Upper lobe of right lung (tissue), 1 donor: Measurements from ENCODE around the gene SLC45A3. TPM values are rescaled to one million over a fixed set of nuclear protein-coding genes. Genes with fewer than 3 reads are reported as not detected.
A peak's percentile ranks its signal among the peaks of the same experiment; 100 is the strongest.

Source experiments
- ATAC-seq: fragments of 200-7000 bp; cut with Tn5 transposase; one replicate; pipeline ENCODE4 v1.9.1; 2020; ENCODE audit warnings: mild to moderate bottlenecking, moderate library complexity
- DNase-seq: peaks from one replicate; pipeline ENCODE4 v3.0.0-alpha.2; 2020
- H3K27ac ChIP-seq: fragments of 200-600 bp; one replicate; pipeline ENCODE4 v1.8.0; 2022
- H3K27me3 ChIP-seq: fragments of 200-600 bp; one replicate; pipeline ENCODE4 v1.8.0; 2022; ENCODE audit warnings: mild to moderate bottlenecking
- H3K36me3 ChIP-seq: fragments of 200-600 bp; one replicate; pipeline ENCODE4 v1.8.0; 2022
- H3K4me1 ChIP-seq: fragments of 200-600 bp; one replicate; pipeline ENCODE4 v1.8.0; 2022
- H3K4me3 ChIP-seq: fragments of 200-600 bp; one replicate; pipeline ENCODE4 v1.8.0; 2022; ENCODE audit warnings: mild to moderate bottlenecking
- H3K9me3 ChIP-seq: fragments of 200-600 bp; one replicate; pipeline ENCODE4 v1.8.0; 2022
- intact Hi-C: fragments of 100-400 bp; cut with DNase I; formaldehyde crosslinking; loops from one replicate; pipeline ENCODE4 v1.11.0; 2022
- total RNA-seq: library from RNA; stranded (reverse); fragmentation: NEBNext Ultra II Directional; extraction: Animal tissue kit (Norgen Biotek cat#: 25700); gene quantifications from one replicate; pipeline ENCODE4 v1.2.1, GENCODE V29; 2021
- TF ChIP-seq, protein P1 (sequence below): fragments of 200-600 bp; IDR thresholded peaks from one replicate; pipeline ENCODE4 v1.8.0; 2022; ENCODE audit warnings: antibody characterized with exemption
- donor health status: DM: no; HTN: yes; CAD: no; lungs with severe emphysema.

The SLC45A3 gene
- total RNA-seq, 1 donor from 2014 or later, result 8.6 TPM

DNA sequence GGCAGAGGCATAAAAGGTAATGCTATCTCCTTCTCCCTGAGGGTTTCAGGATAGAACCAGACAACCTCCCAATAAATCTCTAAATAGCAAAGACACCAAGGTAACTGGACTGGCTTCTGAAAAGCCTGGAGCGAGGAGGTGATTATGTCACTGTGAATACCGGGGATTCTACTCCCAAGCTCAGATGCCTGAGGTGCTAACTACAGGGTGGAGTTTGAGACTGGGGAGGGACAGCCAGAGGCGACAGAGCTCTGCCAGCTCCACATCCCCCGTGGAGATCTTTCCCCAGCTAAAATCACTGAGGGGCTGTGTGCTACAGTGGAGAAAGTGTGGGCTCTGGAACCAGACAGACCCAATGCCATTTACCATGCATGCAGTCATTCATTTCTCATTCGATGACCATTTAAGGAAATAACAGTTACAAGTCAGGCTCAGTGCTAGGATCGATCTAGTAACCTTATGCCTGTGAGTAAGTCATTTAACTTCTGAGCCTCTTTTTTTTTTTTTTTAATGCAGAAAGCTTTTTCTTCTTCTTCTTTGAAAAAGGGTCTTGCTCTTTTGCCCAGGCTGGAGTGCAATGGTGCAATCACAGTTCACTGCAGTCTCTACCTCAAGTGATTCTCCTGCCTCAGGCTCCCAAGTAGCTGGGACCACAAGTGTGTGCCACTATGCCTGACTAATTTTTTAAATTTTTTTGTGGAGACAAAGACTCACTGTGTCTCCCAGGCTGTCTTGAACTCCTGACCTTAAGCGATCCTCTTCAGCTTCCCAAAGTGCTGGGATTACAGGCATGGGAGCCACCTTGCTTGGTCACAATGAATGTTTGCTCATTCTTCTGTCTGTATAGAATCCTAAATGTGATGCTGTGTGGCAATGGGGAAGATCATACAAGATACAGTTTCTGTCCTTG is 8.1 kb upstream of the SLC45A3 start:
- Histone ChIP-seq H3K27ac (no peak overlapping the region), H3K36me3 (no peaks in the 10 kb centered on the region), H3K4me3 (no peak overlapping the region), H3K9me3 (no peaks in the 10 kb centered on the region), H3K27me3 (no peaks in the 10 kb centered on the region), H3K4me1 (no peaks in the 10 kb centered on the region)
- no peak for ATAC-seq
- peak; percentile 18 for DNase-seq
- TF ChIP-seq, protein P1, sequence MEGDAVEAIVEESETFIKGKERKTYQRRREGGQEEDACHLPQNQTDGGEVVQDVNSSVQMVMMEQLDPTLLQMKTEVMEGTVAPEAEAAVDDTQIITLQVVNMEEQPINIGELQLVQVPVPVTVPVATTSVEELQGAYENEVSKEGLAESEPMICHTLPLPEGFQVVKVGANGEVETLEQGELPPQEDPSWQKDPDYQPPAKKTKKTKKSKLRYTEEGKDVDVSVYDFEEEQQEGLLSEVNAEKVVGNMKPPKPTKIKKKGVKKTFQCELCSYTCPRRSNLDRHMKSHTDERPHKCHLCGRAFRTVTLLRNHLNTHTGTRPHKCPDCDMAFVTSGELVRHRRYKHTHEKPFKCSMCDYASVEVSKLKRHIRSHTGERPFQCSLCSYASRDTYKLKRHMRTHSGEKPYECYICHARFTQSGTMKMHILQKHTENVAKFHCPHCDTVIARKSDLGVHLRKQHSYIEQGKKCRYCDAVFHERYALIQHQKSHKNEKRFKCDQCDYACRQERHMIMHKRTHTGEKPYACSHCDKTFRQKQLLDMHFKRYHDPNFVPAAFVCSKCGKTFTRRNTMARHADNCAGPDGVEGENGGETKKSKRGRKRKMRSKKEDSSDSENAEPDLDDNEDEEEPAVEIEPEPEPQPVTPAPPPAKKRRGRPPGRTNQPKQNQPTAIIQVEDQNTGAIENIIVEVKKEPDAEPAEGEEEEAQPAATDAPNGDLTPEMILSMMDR, result no peak
- intact Hi-C loops, result no loop called here

DNA sequence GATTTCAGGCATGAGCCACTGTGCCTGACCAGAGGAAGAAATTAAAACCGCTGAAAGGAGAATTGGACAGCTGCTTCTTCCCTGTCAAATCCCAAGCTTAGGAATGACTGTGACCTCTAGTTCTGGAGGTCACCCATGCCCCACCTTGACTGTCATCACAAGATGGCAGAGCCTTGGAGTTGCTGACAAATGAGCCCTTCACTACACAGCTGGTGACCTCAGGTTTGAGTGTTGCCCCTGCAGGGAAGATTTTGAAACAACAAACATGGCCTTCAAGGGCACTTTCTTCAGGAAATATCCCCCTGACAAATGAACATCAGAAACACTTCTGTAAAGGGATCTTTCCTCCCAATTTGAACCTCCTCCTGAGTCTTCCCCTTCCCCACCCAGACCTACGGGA is 6.9 kb upstream of the SLC45A3 start:
- no peak overlapping the region for H3K27ac ChIP-seq
- no peaks in the 10 kb centered on the region for H3K36me3 ChIP-seq
- H3K9me3 ChIP-seq, result no peaks in the 10 kb centered on the region
- intact Hi-C loops, result no loop called here
- H3K4me1 ChIP-seq, result no peaks in the 10 kb centered on the region
- ATAC-seq, result no peak
- TF ChIP-seq, protein P1, result no peak
- DNase-seq, result peak; percentile 1
- H3K27me3 ChIP-seq, result no peaks in the 10 kb centered on the region
- H3K4me3 ChIP-seq, result no peak overlapping the region

DNA sequence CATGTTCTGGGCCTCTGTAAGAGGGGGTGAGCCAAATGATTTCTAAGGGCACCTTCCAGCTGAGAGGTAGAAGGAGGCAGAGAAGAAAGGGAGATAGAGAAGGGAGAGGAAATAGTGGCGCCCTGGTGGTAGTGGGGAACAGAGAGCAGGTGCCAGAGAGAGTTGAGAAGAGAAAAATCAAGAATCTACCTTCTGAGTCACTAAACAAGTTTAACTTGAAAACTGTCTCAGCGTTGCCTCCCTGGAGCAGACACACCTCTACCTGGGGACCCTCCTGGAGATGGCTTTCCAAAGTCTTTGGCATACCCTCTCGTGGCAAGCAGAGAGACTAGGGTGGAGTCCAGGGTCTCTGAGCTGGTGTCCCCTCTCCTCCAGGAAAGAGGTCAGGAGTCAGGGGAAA is 1.1 kb upstream of the SLC45A3 start:
- DNase-seq (no peak), ATAC-seq (no peak)
- no peak overlapping the region for H3K4me3 ChIP-seq
- no peaks in the 10 kb centered on the region for H3K27me3 ChIP-seq
- no peaks in the 10 kb centered on the region for H3K9me3 ChIP-seq
- intact Hi-C loops, result no loop called here
- TF ChIP-seq, protein P1, result no peak
- no peaks in the 10 kb centered on the region for H3K36me3 ChIP-seq
- H3K4me1 ChIP-seq, result peaks cover 21% of the 10 kb centered on the region
- H3K27ac ChIP-seq, result no peak overlapping the region

DNA sequence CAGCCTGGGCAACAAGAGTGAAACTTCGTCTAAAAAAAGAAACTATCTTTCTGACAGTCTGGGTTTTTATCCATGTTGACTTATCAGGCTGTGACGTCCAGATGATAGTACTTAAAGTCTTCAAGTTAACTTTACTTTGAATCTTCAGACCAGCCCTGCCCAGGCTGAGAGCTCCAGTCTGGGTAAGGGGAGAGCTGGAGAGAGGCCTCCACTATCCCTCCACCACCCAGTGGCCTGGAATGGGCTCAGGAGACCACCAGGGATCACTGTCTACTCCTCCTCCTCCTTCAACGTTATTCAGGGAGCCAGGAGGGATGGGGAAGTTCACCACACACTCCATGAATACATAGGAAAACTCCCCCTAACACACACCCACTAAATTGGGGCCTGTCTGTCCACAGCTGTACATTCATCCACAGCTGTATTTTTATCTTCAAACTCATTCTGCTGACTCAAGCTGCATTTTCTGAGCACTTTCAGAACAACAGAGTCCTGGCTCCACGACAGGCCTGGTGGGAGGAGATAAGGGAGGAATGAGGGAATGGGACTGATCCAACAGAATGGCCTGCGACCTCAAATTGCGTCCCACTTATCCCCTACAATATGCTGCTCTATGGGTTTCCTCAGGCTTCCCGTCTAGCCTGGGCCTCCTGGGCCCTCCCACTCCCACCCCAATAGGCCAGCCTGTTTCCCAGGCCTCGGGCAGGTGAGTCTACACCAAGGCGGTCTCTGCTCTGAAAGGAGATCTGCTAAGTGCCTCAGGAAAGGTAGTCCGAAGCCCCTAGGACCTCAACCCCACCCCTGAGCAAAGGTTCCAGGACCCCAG is 1.8 kb downstream of the SLC45A3 start:
- DNase-seq (no peak), ATAC-seq (no peak)
- Histone ChIP-seq H3K27ac (peak overlapping the region; percentile 55), H3K4me1 (peaks cover 21% of the 10 kb centered on the region), H3K27me3 (no peaks in the 10 kb centered on the region), H3K4me3 (peak overlapping the region; percentile 69), H3K36me3 (no peaks in the 10 kb centered on the region), H3K9me3 (no peaks in the 10 kb centered on the region)
- TF ChIP-seq, protein P1, result no peak
- intact Hi-C loops, result no loop called here

DNA sequence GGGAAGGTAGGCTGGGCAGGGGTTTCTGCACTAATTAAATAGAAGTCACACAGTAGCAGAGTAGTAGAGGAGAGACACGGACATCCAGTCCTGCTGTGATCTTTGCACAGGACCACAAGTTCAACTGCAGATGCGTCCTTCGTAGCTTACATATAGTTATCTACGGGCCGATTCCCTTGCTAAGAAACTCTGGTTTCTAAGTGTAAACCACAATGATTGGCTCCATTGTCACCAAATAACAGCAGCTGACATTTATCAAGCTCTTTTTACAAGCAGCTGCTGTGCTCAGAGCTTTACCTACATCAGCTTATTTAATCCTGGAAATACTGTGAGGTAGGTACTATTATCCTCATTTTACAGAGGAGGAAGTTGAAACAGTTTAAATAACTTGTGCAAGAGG is 3.1 kb downstream of the SLC45A3 start:
- intact Hi-C loops, result no loop called here
- no peaks in the 10 kb centered on the region for H3K27me3 ChIP-seq
- DNase-seq (no peak), ATAC-seq (no peak)
- no peaks in the 10 kb centered on the region for H3K36me3 ChIP-seq
- peaks cover 21% of the 10 kb centered on the region for H3K4me1 ChIP-seq
- TF ChIP-seq, protein P1, result no peak
- no peak overlapping the region for H3K4me3 ChIP-seq
- H3K9me3 ChIP-seq, result no peaks in the 10 kb centered on the region
- no peak overlapping the region for H3K27ac ChIP-seq
